Left renal pelvis (tissue), 4 donors: Measurements from ENCODE around the gene ATP13A3. TPM values are rescaled to one million over a fixed set of nuclear protein-coding genes. Genes with fewer than 3 reads are reported as not detected.
"Not testable (repeated sequence)": the region's sequence is repeated elsewhere in the genome, so short reads cannot be mapped to it uniquely, and the experiment has no call there.

Experiments
- DNase-seq, 4 donors: peaks; one replicate each; pipeline ENCODE4 v3.0.0-alpha.2; 2013; ENCODE audit warnings: low read depth in 4 of 4, low spot score in 3 of 4
- polyA plus RNA-seq, 4 donors: library from polyadenylated mRNA; unstranded; fragments of 120-200 nt; gene quantifications; one replicate each; pipeline ENCODE4 v1.2.1, GENCODE V29; 2013; ENCODE audit not compliant: insufficient read length in 4 of 4

ATP13A3 gene
- polyA plus RNA-seq, result 100 to 1,000 TPM in 3 of 4 donors, 10 to 100 TPM in 1; 65.6 to 112 (median 105) TPM

DNA sequence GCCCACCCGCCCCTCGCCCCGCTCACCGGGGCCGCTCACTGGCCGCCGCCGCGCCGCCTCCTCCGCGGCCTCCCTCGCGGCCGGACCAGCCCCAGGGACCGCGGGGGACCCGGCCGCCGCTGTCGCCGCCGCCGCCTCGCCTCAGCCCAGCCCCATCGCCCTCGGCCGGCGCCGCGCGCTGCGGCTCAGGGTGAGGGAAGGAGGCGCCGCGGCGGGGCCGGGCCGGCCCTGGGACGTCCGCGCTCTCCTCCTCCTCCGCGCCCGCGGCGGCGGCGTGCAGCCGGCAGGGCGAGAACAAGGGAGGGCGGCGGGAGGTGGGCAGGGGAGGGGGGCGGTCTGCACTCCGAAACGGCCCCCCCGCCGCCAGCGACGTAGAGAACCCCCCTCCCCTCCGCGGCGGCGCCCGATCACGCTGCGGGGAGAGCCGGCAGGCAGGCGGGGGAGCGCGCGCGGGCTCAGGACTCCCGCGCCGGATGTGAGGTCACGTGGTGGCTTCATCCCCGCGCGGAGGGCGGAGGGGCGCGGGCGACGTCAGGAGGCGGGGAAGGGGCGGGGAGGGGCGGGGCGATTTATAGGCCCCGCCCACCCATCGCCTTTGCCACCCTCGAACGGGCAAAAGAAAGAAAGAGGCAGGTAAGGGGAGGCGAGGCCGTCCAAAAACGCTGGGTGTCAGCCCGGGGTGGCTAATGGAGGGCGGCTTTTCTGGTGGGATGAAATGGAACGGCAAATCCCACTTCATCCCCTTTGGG is at the start of gene ATP13A3:
ATP13A3 (minus strand) TSS at position 463 of the 749 bp plus-strand sequence. CDS start 24,812 bp downstream, outside the sequence.
- peak; percentile 70 to 85 (median 84) for DNase-seq

DNA sequence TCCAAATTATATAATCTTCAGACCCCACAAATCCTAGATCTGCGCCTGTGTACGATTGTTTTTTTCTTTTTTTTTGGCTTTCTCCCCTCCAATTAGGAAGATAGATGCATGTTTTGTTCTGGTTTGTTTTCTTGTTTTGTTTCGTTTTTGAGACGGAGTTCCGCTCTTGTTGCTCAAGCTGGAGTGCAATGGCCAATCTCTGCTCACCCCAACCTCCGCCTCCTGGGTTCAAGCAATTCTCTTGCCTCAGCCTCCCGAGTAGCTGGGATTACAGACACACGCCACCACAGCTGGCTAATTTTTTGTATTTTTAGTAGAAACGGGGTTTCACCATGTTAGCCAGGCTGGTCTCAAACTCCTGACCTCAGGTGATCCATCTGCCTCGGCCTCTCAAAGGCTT is 48.4 kb upstream of the ATP13A3 start:
- not testable (repeated sequence) for DNase-seq

DNA sequence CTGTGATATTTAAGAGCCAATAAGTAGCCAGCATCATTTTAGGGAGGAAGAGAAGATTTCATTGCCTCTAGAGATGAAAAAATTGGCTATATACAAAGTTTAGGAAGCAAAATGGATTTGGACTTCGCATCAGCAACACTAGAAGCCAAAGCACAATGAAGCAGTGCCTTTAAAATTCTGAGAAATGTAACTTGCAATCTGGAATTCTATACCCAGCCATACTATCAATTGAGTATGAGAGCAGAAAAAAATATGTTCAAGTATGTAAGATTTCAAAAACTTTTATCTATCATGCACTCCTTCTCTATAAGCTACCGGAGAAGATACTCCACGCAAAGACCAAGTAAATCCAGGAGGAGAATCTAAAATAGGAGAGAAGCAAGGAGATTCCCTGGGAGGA is 47.4 kb upstream of the ATP13A3 start:
- DNase-seq, result no peak

DNA sequence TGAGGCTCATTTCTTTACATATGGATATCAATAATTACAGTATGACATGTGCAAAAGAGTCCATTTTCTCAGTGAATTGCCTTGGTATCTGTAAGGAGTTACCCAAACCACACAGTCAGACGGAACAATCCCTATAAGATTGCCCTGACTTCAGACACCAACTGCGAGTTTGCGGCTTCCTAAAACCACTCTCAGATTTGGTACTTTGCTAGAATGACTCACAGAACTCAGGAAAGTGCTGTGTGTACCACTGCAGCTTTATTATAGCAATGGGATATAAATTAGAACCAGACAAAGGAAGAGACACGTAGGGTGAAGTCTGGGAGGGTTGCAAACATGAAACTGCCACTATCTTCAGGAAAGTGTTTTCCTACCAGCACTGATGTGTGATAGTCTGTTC is 45.8 kb upstream of the ATP13A3 start:
- DNase-seq, result no peak

DNA sequence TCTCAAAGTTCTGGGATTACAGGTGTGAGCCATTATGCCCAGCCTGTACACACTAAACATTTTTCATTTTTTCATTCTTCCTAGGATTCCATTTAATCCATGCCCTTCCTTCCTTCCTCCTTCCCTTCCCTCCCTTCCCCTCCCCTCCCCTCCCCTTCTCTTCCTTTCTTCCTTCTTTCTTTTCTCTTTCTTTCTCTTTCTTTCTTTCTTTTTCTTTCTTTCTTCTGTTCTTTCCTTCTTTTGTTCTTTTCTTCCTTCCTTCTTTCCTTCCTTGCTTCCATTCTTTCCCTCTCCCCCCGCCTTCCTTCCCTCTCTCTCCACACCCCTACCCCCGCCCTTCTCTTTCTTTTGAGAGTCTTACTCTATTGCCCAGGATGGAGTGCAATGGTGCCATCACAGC is 40.9 kb upstream of the ATP13A3 start:
- no peak for DNase-seq

DNA sequence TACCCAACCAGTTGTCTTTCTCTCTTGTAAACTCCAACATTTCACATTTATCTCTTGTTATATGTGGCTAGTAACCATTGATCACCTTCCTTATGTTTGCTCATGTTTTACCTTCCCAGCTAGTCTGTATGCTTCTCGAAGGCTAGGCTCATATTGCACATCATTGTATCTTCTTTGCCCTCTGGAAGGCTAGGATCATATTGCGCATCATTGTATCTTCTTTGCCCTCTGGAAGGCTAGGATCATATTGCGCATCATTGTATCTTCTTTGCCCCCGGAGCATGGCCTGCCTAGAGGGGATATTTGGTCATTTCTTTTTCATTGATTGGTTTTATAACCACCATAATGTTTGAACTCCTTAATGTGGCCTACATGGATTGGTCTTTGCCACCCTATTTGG is 39.4 kb upstream of the ATP13A3 start:
- DNase-seq, result no peak

DNA sequence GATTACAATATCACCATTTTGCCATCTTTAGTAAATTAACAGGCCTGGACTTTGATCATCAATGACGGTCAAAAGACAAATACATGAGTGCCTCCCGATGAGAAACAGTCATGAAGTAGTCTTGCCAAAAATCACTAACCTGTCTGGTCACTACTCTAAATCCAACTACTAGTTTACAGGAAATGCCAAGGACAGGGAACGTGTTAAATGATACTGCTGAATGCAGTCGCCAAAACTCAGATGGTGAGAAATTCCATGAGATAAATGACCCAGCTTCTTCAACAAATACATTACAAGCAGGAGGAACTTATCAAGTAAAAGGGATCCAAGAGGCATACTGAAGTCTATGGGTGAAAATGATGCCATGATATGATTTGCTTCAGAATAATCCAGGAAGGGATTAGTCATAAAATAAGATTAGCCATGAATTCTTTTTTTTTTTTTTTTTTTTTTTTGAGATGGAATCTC is 35.8 kb upstream of the ATP13A3 start:
- DNase-seq, result no peak

DNA sequence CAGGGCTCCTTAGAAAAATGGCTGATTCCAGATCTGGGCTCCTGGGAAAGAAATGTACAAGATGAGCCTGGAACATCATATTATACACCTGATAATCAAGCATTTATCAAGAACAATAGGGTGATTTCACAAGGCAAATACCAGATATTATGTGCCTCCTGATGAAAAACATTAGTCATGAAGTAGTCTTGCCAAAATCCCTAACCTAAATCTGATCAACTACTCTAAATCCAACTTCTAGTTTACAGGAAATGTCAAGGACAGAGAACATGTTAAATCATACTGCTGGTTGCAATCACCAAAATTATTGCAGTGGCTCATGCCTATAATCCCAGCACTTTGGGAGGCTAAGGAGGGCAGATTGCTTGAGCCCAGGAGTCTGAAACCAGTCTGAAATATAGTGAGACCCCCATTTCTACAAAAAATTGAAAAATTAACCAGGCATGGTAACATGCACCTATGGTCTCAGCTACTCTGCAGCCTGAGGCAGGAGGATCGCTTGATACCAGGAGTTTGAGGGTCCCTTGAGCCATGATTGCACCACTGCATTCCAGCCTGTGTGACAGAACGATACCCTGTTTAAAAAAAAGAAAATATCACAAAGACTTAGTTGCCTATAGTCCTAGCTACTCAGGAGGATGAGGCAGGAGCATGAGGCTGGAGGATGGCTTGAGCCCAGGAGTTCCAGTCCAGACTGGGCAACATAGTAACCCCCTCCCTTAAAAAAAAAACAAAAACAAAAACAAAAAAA is 34.9 kb upstream of the ATP13A3 start:
- no peak for DNase-seq

DNA sequence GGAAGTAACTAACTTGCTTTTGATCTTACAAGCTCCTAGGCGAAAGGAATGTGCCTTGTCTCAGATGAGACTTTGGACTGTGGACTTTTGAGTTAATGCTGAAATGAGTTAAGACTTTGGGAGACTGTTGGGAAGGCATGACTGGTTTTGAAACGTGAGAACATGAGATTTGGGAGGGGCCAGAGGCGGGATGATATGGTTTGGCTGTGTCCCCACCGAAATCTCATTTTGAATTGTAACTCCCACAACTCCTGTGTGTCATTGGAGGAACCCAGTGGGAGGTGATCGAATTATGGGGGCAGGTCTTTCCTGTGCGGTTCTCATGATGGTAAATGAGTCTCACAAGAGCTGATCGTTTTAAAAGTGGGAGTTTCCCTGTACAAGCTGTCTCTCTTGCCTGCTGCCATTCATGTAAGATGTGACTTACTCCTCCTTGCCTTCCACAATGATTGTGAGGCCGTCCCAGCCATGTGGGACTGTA is 33.9 kb upstream of the ATP13A3 start:
- not testable (repeated sequence) for DNase-seq

DNA sequence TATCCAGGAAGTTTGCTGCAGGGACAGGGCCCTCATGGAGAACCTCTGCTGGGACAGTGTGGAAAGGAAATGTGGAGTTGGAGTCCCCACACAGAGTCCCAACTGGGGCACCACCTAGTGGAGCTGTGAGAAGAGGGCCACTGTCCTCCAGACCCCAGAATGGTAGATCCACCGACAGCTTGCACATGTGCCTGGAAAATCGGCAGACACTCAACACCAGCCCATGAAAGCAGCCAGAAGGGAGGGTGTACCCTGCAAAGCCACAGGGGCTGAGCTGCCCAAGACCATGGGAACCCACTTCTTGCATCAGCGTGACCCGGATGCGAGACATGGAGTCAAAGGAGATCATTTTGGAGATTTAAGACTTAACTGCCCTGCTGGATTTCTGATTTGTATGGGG is 33.4 kb upstream of the ATP13A3 start:
- not testable (repeated sequence) for DNase-seq

DNA sequence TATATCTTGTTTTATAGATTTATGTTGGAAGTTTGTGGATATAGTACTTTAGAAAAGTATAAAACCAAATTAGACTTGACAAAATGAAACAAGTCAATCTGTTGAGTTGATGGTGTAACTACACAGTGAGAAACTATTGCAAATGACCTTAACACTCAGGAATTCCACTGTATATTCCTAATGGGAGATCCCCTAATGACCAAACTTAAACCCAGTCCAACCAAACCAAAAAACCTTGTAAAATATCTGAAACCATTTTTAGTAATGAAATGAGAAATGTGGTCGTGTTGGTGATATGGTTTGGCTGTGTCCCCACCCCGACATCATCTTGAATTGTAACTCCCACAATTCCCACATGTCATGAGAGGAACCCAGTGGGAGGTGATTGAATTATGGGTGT is 31.9 kb upstream of the ATP13A3 start:
- DNase-seq, result no peak

DNA sequence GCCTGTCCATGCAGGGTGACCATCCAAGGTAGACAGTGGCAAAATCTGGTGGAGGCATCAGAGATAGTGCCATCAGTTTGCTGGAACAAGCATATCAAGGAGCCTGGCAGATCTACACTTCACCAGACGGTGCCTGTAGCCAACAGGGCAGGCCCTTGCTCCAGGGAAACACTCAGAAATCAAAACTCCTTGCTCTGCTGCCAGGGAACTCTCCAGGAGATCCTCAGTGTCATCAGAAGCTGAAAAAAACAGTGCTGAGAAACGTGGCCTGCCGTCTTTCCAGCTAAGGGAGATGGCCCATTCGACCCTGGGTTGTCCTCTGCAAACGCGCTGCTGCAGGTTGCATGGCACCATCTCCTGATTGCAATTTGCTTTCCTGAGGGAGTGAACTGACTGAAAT is 30.5 kb upstream of the ATP13A3 start:
- no peak for DNase-seq

DNA sequence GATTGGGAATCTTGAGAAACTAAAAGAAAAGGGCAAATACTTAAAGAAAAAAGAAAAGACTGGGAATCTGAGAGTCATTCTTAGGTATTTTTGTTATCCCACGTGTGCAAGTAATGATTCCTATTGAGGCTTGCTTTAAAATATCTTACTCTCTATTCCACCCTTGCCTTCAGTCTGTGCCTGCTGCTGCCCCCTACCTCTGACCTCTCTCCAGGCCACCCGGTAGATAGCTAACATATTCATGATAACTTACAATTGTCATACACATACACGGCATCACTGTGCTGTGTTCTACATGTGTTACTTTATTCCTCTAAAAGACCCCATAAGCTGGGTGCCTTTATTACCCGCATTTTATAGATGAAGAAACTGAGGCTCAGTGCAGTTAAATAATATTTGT is 27.8 kb upstream of the ATP13A3 start:
- no peak for DNase-seq

DNA sequence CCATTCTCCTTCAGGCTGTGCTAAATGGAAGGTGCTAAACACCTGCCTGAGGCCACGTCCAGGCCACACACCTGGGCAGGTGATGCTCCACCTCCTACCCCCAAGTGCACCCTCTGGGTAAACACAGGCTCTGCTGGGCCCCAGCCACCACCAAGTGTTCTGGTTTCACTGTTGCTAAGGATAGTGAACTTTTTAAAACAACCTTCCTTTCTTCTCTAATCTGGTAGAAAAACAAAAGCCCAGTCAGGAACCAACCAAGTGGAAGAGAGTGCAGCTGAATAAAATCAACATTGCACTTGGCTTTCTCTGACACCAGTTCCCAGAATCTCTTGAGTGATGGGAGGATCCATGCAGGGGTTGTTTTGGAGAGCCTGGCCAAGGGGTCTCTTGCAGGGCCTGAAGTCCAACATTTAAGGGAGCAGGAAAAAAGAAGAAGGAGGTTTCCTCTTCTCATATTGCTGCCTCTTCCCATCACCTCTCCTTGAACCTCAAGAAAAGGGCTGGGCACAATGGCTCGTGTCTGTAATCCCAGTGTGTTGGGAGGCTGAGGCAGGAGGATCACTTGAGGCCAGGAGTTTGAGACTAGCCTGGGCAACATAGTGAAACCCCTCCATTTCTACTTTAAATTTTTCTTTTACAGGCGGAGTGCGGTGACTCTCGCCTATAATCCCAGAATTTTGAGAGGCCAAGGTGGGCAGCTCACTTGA is 26.2 kb upstream of the ATP13A3 start:
- DNase-seq, result no peak

DNA sequence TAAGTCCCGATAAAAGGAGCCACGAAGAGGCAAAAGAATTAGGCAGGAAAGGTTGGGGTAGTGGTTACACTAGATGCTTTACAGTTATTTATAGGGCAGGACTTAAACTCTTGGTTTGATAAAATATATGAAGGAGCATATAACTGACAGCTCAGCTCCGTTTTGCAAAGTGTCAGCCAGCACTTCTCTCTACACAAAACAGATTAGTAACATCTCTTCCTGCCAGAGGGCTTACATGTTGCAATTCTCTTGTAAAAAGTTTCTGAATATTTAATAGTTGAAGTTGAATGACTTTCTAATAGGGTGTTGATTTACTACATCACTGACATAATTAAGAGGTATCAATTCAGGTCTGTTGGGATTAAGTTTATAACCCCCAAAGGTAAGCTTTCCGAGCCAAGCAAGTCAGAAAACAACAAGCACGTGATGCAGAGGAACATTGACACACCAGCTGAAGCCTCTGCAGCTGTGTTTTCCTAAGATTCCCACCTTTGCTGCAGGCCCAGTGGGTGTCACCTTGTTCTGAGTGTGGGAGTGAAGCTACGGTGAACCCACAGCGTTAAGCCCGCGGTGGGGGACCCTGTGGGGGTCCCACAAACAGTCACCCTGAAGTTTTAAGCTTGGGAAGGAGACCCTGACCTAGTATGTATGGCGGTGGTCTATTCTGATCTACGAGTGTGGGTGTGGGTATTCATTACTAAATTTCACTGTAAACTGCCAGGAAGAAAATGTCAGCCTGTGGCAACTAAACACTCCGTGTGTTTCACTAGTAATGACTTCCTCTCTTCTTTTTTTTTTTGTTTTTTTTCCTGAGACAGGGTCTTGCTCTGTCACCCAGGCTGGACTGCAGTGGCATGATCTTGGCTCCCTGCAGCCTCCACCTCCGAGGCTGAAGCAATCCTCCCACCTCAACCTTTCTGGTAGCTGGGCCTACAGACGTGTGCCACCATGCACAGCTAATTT is 22.0 kb upstream of the ATP13A3 start:
- no peak for DNase-seq

DNA sequence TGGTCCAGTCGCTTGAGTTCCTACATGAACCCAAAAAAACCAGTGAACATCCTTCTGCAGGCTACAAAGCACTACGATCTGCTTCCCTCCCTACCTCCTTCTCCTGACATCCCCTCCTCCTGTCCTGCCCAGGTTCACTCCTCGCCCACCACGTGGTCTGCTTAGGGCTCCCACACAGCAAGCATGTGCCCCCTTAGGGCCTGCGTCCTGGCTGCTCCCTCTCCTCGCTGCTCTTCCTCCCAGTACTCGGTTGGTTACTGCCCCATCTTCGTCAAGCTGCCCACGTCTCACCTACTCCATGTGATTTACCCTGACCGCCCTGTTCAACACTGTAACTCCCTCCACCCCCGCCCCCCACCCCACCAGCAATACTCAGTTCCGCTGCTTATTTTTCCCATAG is 20.8 kb upstream of the ATP13A3 start:
- DNase-seq, result no peak

DNA sequence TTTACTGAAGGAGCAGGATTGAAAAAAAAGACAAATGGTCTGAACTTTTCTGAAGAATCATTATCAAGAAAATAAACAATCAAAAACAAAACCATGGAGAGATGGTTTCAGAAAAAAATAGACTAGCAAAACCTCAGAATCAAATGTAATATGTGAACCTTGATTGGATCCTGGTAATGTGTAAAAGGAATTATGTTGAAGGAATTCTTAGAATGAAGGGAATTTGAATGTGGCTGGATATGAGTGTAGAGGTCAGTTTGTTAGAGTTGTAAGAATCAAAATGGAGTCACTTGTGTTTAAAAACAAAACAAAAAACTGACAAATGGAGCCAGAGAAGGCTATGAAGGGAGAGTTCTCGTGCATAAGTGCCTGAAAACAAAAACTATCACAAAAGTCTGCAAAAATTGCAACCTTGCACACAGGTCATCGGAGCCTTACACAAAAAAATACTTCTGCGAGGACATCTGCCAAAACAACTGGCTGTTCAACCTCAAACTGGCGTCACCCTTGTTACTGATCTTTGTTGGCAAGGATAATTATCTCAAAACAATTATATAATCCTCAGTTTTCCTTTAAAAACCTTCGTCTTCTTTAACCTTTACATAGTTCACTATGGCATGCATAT is 19.1 kb upstream of the ATP13A3 start:
- DNase-seq, result no peak

DNA sequence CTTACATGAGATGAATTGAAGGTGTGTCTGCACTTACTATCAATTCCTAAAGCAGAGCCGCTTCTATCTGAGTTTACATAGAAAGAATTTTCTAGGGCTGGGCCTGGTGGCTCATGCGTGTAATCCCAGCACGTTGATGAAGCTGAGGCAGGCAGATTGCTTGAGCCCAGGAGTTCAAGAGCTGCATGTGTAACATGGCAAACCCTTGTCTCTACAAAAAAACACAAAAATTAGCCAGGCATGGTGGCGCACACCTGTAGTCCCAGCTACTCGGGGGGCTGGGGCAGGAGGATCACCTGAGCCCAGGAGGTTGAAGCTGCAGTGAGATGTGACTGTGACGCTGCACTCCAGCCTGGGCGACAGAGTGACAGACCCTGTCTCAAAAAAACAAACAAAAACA is 18.1 kb upstream of the ATP13A3 start:
- DNase-seq, result no peak

DNA sequence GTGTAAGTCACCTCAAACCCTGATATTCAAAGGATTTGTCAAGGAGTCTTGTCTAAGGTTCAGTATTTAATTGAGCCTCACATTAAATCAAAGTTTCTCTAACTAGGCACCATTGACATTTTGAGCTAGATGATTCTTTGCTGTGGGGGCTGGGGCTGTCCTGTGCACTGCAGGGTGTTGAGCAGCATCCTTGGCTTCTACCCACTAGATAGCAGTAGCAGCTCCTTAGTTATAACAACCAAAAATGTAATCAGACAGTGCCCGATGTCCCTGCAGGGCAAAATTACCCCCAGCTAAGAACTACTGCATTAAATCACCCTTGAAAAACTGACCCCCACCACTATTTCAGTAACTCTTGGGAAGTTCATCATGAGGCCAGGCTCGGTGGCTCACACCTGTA is 17.3 kb upstream of the ATP13A3 start:
- no peak for DNase-seq
